Mesendoderm (in vitro differentiated cells): ENCODE results near the gene MAPK14.
A peak's percentile ranks its signal among the peaks of the same experiment; 100 is the strongest.

Experiments
- DNase-seq: peaks from one replicate; pipeline ENCODE4 v3.0.0; 2013
- H2AK5ac ChIP-seq: 2 replicates; pipeline ENCODE4 v1.6.1; 2013; ENCODE audit warnings: low read length, inconsistent platforms
- H2BK120ac ChIP-seq: 2 replicates; pipeline ENCODE4 v1.6.1; 2013; ENCODE audit warnings: low read depth, mild to moderate bottlenecking, low read length, moderate library complexity, mixed read lengths
- H2BK15ac ChIP-seq: replicated peaks from 2 replicates; pipeline ENCODE4 v1.6.1; 2013; ENCODE audit warnings: low read depth, mild to moderate bottlenecking, moderate library complexity
- H2BK5ac ChIP-seq: 2 replicates; pipeline ENCODE4 v1.6.1; 2013; ENCODE audit warnings: low read length, inconsistent platforms
- H3K18ac ChIP-seq: 2 replicates; pipeline ENCODE4 v1.6.1; 2013; ENCODE audit warnings: mild to moderate bottlenecking, low read length, mixed read lengths
- H3K23ac ChIP-seq: one replicate; pipeline ENCODE4 v1.6.1; 2013; ENCODE audit warnings: low read length
- H3K27ac ChIP-seq: 2 replicates; pipeline ENCODE4 v1.5.1; 2013; ENCODE audit warnings: low read depth, mild to moderate bottlenecking, inconsistent platforms, low read length, moderate library complexity
- H3K27me3 ChIP-seq: 2 replicates; pipeline ENCODE4 v1.6.1; 2013; ENCODE audit warnings: low read length, control low read depth, mild to moderate bottlenecking, inconsistent platforms; ENCODE audit not compliant: insufficient read depth, poor library complexity
- H3K36me3 ChIP-seq: 2 replicates; pipeline ENCODE4 v1.6.1; 2013; ENCODE audit warnings: low read length, inconsistent platforms; ENCODE audit not compliant: control insufficient read depth, insufficient read depth
- H3K4ac ChIP-seq: one replicate; pipeline ENCODE4 v1.6.1; 2013; ENCODE audit warnings: low read depth, mild to moderate bottlenecking, low read length, moderate library complexity
- H3K4me1 ChIP-seq: 2 replicates; pipeline ENCODE4 v1.6.1; 2013; ENCODE audit warnings: low read depth, low read length, inconsistent platforms; ENCODE audit not compliant: control insufficient read depth
- H3K4me2 ChIP-seq: 2 replicates; pipeline ENCODE4 v1.6.1; 2013; ENCODE audit warnings: low read length
- H3K4me3 ChIP-seq: 2 replicates; pipeline ENCODE4 v1.5.1; 2013; ENCODE audit warnings: mild to moderate bottlenecking, low read length
- H3K56ac ChIP-seq: one replicate; pipeline ENCODE4 v1.6.1; 2013; ENCODE audit warnings: low read length
- H3K79me1 ChIP-seq: 2 replicates; pipeline ENCODE4 v1.6.1; 2013; ENCODE audit warnings: low read length, inconsistent platforms
- H3K79me2 ChIP-seq: 2 replicates; pipeline ENCODE4 v1.6.1; 2013; ENCODE audit warnings: mild to moderate bottlenecking, low read length; ENCODE audit not compliant: control insufficient read depth, insufficient read depth
- H3K9ac ChIP-seq: 2 replicates; pipeline ENCODE4 v1.6.1; 2013; ENCODE audit warnings: low read length, inconsistent platforms
- H4K5ac ChIP-seq: one replicate; pipeline ENCODE4 v1.6.1; 2013; ENCODE audit warnings: low read length
- H4K8ac ChIP-seq: one replicate; pipeline ENCODE4 v1.6.1; 2013; ENCODE audit warnings: low read depth, mild to moderate bottlenecking, control low read depth, low read length, moderate library complexity
- WGBS: extraction: QIAGEN DNeasy Blood & Tissue Kit; methylation state at CpG from one replicate; pipeline ENCODE4 v1.1.7; 2013; ENCODE audit warnings: low lambda C conversion rate, missing lambda C conversion rate; ENCODE audit not compliant: insufficient coverage; ENCODE audit errors: extremely low coverage; 5-methylcytosine and 5-hydroxymethylcytosine counted together

The MAPK14 gene

DNA sequence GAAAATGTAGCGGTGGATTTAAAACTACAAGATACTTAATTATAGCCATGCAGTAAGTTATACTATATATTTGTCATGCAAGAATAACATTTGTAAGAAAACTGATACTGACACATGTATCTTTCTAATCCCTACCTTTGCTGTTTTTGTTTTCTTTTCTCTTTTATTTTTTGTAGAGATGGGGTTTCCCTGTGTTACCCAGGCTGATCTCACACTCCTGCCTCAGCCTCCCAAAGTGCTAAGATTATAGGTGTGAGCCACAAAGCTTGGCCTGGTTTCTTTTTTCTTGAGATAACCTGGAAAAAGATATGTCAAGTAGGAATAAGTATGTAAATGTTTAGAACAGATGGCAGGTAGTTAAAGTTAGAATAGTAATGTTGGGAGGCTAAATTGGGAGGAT lies 44.1 kb downstream of the MAPK14 start:
- Histone ChIP-seq H3K4me1 (no peaks in the 10 kb centered on the region), H3K18ac (no peak overlapping the region), H2BK5ac (no peak overlapping the region), H2BK15ac (no peak overlapping the region), H3K56ac (no peak overlapping the region), H3K23ac (no peak overlapping the region), H3K36me3 (no peaks in the 10 kb centered on the region), H3K79me1 (no peaks in the 10 kb centered on the region), H3K4me2 (no peak overlapping the region), H4K8ac (no peak overlapping the region), H2BK120ac (no peak overlapping the region), H3K27ac (no peak overlapping the region), H4K5ac (no peak overlapping the region), H3K4me3 (no peak overlapping the region), H3K27me3 (no peaks in the 10 kb centered on the region), H3K4ac (no peak overlapping the region), H2AK5ac (no peak overlapping the region), H3K9ac (no peak overlapping the region), H3K79me2 (no peaks in the 10 kb centered on the region)
- WGBS, result no CpG with 5 or more reads among the region's 1 CpG
- DNase-seq, result no peak

DNA sequence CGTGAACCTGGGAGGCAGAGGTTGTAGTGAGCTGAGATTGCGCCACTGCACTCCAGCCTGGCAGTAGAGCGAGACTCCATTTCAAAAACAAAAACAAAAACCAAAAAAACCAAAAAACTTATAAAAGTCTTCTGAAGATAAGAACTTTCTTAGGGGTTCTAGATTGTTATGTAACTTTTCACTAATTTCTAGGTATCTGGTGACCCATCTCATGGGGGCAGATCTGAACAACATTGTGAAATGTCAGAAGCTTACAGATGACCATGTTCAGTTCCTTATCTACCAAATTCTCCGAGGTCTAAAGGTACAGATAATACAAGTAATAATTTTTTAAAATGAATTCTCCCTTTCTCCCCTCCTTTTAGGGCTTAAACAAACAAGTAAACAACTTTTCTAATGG lies 45.1 kb downstream of the MAPK14 start:
- Histone ChIP-seq H3K4ac (no peak overlapping the region), H3K9ac (no peak overlapping the region), H2BK15ac (no peak overlapping the region), H3K27ac (no peak overlapping the region), H3K56ac (no peak overlapping the region), H3K79me2 (no peaks in the 10 kb centered on the region), H3K79me1 (no peaks in the 10 kb centered on the region), H3K27me3 (no peaks in the 10 kb centered on the region), H2AK5ac (no peak overlapping the region), H2BK120ac (no peak overlapping the region), H4K8ac (no peak overlapping the region), H2BK5ac (no peak overlapping the region), H3K4me1 (no peaks in the 10 kb centered on the region), H3K23ac (no peak overlapping the region), H4K5ac (no peak overlapping the region), H3K18ac (no peak overlapping the region), H3K36me3 (no peaks in the 10 kb centered on the region), H3K4me2 (no peak overlapping the region), H3K4me3 (no peak overlapping the region)
- DNase-seq, result no peak
- WGBS, result no CpG with 5 or more reads among the region's 4 CpGs

- H2AK5ac ChIP-seq, result no peak overlapping the region
- no peak for DNase-seq
- H3K23ac ChIP-seq, result no peak overlapping the region
- no peak overlapping the region for H3K4ac ChIP-seq
- no peak overlapping the region for H2BK15ac ChIP-seq
- H3K79me1 ChIP-seq, result no peaks in the 10 kb centered on the region
- no peaks in the 10 kb centered on the region for H3K4me1 ChIP-seq
- H4K5ac ChIP-seq, result no peak overlapping the region
- no peaks in the 10 kb centered on the region for H3K36me3 ChIP-seq
- no peak overlapping the region for H3K56ac ChIP-seq
- no peak overlapping the region for H2BK5ac ChIP-seq
- no peak overlapping the region for H4K8ac ChIP-seq
- no peak overlapping the region for H3K4me3 ChIP-seq
- no peak overlapping the region for H2BK120ac ChIP-seq
- no peak overlapping the region for H3K9ac ChIP-seq
- no peak overlapping the region for H3K18ac ChIP-seq
- H3K79me2 ChIP-seq, result no peaks in the 10 kb centered on the region
- no peaks in the 10 kb centered on the region for H3K27me3 ChIP-seq
- H3K27ac ChIP-seq, result no peak overlapping the region
- no peak overlapping the region for H3K4me2 ChIP-seq
These were observed 46.0 kb downstream of the MAPK14 start for GRCh38 chr6:36073587-36073986.

DNA sequence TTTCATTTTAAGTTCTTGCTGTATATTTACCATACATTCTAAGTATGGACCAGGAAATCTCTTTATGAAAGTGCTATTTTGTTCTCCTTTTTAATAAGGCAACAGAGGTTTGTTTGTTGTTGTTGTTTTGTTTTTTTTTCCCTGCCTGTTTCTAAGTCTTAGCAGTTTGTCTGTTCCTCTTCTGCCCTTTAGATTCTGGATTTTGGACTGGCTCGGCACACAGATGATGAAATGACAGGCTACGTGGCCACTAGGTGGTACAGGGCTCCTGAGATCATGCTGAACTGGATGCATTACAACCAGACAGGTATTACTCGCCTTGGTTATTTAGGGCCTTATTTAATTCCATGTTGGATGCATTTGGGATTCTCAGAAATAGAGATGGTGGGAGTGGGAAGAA lies 48.0 kb downstream of the MAPK14 start:
- Histone ChIP-seq H4K5ac (no peak overlapping the region), H3K36me3 (no peaks in the 10 kb centered on the region), H3K4me1 (no peaks in the 10 kb centered on the region), H3K4ac (no peak overlapping the region), H3K56ac (no peak overlapping the region), H3K4me3 (no peak overlapping the region), H3K27me3 (no peaks in the 10 kb centered on the region), H3K79me2 (no peaks in the 10 kb centered on the region), H3K79me1 (no peaks in the 10 kb centered on the region), H2AK5ac (no peak overlapping the region), H2BK5ac (no peak overlapping the region), H3K23ac (no peak overlapping the region), H4K8ac (no peak overlapping the region), H3K18ac (no peak overlapping the region), H3K4me2 (no peak overlapping the region), H2BK15ac (no peak overlapping the region), H3K9ac (no peak overlapping the region), H3K27ac (no peak overlapping the region), H2BK120ac (no peak overlapping the region)
- WGBS, result no CpG with 5 or more reads among the region's 3 CpGs
- peak; percentile 25 for DNase-seq

DNA sequence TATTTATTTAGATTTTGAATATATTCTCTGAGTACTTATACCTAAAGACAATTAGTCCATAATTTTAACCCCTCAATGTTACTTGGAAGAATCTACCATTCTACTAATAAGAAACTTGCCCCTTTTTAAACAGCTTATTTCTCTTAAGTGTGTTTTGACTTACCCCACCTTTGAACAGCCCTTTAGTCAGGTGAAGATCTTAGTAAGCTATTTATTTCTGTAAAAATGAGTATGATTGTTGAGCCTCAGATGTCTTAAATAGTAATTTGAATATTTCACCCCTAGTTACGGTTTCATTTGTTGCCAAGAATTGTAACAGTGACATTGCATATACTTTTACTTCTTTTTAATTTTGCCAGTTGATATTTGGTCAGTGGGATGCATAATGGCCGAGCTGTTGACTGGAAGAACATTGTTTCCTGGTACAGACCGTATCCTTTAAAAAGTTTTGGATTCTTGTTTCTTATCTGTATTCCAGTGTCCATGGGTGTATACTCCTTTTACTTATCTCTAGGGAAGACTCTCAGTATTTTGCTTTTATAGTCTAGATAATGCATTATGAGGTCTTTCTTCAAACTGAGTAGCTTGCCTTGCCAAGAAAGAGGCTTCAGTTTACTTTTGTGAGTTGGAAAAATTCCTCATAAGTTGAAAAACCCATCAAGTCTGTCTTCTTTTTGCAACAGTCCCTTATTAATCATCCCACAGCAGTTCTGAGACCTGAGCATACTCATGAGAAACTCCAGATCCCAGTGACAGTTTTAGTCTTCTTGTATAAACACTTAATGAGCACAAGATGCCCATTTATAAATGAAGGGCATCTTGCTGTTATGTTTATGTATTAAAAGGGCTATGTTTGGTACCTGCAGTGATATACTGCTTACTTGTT lies 48.8 kb downstream of the MAPK14 start:
- H2BK120ac ChIP-seq, result no peak overlapping the region
- H2AK5ac ChIP-seq, result no peak overlapping the region
- H3K4me3 ChIP-seq, result no peak overlapping the region
- no peak overlapping the region for H2BK5ac ChIP-seq
- H3K79me1 ChIP-seq, result no peaks in the 10 kb centered on the region
- H2BK15ac ChIP-seq, result no peak overlapping the region
- H3K27ac ChIP-seq, result no peak overlapping the region
- H3K4ac ChIP-seq, result no peak overlapping the region
- no peaks in the 10 kb centered on the region for H3K27me3 ChIP-seq
- no peaks in the 10 kb centered on the region for H3K4me1 ChIP-seq
- H3K36me3 ChIP-seq, result no peaks in the 10 kb centered on the region
- H4K5ac ChIP-seq, result no peak overlapping the region
- no peak overlapping the region for H3K9ac ChIP-seq
- no peak overlapping the region for H3K4me2 ChIP-seq
- no peak overlapping the region for H4K8ac ChIP-seq
- H3K79me2 ChIP-seq, result no peaks in the 10 kb centered on the region
- no peak overlapping the region for H3K18ac ChIP-seq
- WGBS, result no CpG with 5 or more reads among the region's 3 CpGs
- no peak overlapping the region for H3K56ac ChIP-seq
- H3K23ac ChIP-seq, result no peak overlapping the region
- no peak for DNase-seq

GRCh38 chr6:36078159-36078558 lies 50.6 kb downstream of the MAPK14 start:
- Histone ChIP-seq H3K18ac (no peak overlapping the region), H3K4me2 (no peak overlapping the region), H3K27ac (no peak overlapping the region), H4K5ac (no peak overlapping the region), H3K79me1 (no peaks in the 10 kb centered on the region), H3K23ac (no peak overlapping the region), H3K4me3 (no peak overlapping the region), H3K27me3 (no peaks in the 10 kb centered on the region), H3K9ac (no peak overlapping the region), H4K8ac (no peak overlapping the region), H2AK5ac (no peak overlapping the region), H2BK120ac (no peak overlapping the region), H2BK5ac (no peak overlapping the region), H3K4ac (no peak overlapping the region), H3K4me1 (no peaks in the 10 kb centered on the region), H3K56ac (no peak overlapping the region), H3K79me2 (no peaks in the 10 kb centered on the region), H2BK15ac (no peak overlapping the region), H3K36me3 (peaks cover 2% of the 10 kb centered on the region)
- DNase-seq, result no peak
- WGBS, result no CpG with 5 or more reads among the region's 4 CpGs
